GM12801 (cell line): Measurements from ENCODE around the gene SPCS3.

ENCODE experiments used
- TF ChIP-seq, protein P1 (sequence below): IDR thresholded peaks from one replicate; pipeline ENCODE4 v1.5.1; 2011; ENCODE audit warnings: control low read depth; ENCODE audit not compliant: insufficient read length; ENCODE audit errors: extremely low read depth

The SPCS3 gene

GRCh38 chr4:176306837-176307665 lies 12.7 kb upstream of the SPCS3 start:
- TF ChIP-seq, protein P1, sequence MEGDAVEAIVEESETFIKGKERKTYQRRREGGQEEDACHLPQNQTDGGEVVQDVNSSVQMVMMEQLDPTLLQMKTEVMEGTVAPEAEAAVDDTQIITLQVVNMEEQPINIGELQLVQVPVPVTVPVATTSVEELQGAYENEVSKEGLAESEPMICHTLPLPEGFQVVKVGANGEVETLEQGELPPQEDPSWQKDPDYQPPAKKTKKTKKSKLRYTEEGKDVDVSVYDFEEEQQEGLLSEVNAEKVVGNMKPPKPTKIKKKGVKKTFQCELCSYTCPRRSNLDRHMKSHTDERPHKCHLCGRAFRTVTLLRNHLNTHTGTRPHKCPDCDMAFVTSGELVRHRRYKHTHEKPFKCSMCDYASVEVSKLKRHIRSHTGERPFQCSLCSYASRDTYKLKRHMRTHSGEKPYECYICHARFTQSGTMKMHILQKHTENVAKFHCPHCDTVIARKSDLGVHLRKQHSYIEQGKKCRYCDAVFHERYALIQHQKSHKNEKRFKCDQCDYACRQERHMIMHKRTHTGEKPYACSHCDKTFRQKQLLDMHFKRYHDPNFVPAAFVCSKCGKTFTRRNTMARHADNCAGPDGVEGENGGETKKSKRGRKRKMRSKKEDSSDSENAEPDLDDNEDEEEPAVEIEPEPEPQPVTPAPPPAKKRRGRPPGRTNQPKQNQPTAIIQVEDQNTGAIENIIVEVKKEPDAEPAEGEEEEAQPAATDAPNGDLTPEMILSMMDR, result no peak

DNA sequence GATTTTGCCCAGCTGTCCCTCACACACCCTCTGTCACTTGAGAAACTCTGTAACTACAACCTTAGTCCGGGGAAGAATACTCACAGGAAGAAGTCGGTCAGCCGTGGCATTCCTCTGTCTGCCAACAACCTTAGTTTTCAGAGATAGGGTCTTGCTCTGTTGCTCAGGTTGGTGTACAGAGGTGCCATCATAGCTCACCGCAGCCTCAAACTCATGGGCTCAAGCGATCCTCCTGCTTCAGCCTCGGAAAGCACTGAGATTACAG lies 12.2 kb upstream of the SPCS3 start:
- TF ChIP-seq, protein P1, result no peak

DNA sequence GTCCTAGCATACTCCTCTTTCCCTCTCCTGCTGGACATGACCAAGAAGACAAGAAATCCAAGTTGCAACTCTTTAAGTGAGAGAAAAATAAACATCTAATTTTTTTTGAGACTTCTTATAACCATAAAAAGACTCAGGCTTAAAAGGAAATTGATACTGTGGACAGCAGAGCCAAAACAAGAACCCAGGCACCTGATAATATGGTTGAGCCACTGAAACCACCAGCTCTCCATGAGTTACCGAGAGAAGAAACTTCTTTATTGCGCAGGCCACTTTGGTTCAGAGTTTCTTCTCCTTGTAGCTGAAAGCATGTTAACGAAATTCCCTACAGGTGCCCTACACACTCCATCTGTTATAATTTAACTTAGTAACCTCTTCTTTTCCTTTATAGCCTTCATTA lies 11.3 kb upstream of the SPCS3 start:
- TF ChIP-seq, protein P1, result no peak

DNA sequence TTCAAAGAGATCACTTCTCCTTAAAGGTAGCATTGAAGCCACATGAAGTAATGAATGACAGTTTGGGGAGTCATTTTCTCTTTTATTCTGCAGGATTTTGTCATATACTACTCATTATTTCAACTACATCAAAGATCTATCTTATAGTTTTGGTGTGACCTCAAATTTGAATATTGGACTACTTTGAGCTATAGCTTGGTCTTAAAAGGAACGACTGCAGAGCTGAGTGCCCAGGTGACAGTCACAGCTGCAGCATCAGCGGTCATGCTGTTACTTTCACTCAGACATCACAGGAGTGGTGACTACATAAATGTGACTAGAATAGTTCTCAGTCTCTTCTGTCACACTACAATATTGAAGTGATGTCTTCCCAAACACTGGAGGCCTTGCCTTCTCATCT lies 10.7 kb upstream of the SPCS3 start:
- TF ChIP-seq, protein P1, result no peak

GRCh38 chr4:176309772-176310171 lies 10.0 kb upstream of the SPCS3 start:
- TF ChIP-seq, protein P1, result no peak

- TF ChIP-seq, protein P1, result no peak
Measured at GRCh38 chr4:176313596-176314336, 6.0 kb upstream of the SPCS3 start.

GRCh38 chr4:176319151-176319703 lies 539 bp upstream of the SPCS3 start:
- TF ChIP-seq, protein P1, result no peak
